Lower leg skin (tissue), 4 donors: ENCODE results near the gene BEST4. TPM values are rescaled to one million over a fixed set of nuclear protein-coding genes. Genes with fewer than 3 reads are reported as not detected.
"Not testable (repeated sequence)": the region's sequence is repeated elsewhere in the genome, so short reads cannot be mapped to it uniquely, and the experiment has no call there.

Experiments
- DNase-seq, 2 donors: peaks; one replicate each; pipeline ENCODE4 v3.0.0-alpha.2; 2019; ENCODE audit warnings: low spot score in 2 of 2
- H3K4me3 ChIP-seq: fragments of 200-600 bp; sonication (generic); 2 replicates; pipeline ENCODE4 v1.5.1; 2017; ENCODE audit warnings: mild to moderate bottlenecking, low read depth; ENCODE audit not compliant: poor library complexity, severe bottlenecking
- POLR2A ChIP-seq, 2 donors: fragments of 450-650 bp; IDR thresholded peaks; one replicate each; pipeline ENCODE4 v1.6.1; 2016 to 2017; ENCODE audit warnings: antibody characterized with exemption in 2 of 2, mild to moderate bottlenecking in 1 of 2, moderate library complexity in 1 of 2
- WGBS, 2 donors: methylation state at CpG; one replicate each; pipeline ENCODE4 v1.1.5; 2018; 5-methylcytosine and 5-hydroxymethylcytosine counted together
- intact Hi-C: fragments of 100-400 bp; cut with DNase I; formaldehyde crosslinking; loops from one replicate; pipeline ENCODE4 v1.15.0; 2023; ENCODE audit warnings: low total_unique reads
- total RNA-seq, 4 donors: library from RNA; depleted of rRNA; stranded (reverse); fragments of >200 nt; gene quantifications; one replicate each; pipeline ENCODE4 v1.1.0, GENCODE V29; 2016
- TF ChIP-seq, protein P1 (sequence below), 3 donors: fragments of 450-650 bp; IDR thresholded peaks; one replicate each; pipeline ENCODE4 v1.5.1; 2016; ENCODE audit warnings: antibody characterized with exemption in 3 of 3, mild to moderate bottlenecking in 3 of 3, moderate library complexity in 2 of 3

BEST4 gene
- total RNA-seq, 4 donors from 2014 or later: 0.23 TPM; not detected in 3

GRCh38 chr1:44743211-44743610, 44.8 kb downstream of the BEST4 start:
- no peak for DNase-seq
- intact Hi-C loops: no loop called here
- TF ChIP-seq, protein P1, sequence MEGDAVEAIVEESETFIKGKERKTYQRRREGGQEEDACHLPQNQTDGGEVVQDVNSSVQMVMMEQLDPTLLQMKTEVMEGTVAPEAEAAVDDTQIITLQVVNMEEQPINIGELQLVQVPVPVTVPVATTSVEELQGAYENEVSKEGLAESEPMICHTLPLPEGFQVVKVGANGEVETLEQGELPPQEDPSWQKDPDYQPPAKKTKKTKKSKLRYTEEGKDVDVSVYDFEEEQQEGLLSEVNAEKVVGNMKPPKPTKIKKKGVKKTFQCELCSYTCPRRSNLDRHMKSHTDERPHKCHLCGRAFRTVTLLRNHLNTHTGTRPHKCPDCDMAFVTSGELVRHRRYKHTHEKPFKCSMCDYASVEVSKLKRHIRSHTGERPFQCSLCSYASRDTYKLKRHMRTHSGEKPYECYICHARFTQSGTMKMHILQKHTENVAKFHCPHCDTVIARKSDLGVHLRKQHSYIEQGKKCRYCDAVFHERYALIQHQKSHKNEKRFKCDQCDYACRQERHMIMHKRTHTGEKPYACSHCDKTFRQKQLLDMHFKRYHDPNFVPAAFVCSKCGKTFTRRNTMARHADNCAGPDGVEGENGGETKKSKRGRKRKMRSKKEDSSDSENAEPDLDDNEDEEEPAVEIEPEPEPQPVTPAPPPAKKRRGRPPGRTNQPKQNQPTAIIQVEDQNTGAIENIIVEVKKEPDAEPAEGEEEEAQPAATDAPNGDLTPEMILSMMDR (IDR thresholded peaks at IDR 0.05): no peak
- TF ChIP-seq POLR2A (IDR thresholded peaks at IDR 0.05): no peak
- WGBS, 2 donors: 88 to 89% methylated on average over 1 of the region's 1 CpG
- no peak overlapping the region for H3K4me3 ChIP-seq

DNA sequence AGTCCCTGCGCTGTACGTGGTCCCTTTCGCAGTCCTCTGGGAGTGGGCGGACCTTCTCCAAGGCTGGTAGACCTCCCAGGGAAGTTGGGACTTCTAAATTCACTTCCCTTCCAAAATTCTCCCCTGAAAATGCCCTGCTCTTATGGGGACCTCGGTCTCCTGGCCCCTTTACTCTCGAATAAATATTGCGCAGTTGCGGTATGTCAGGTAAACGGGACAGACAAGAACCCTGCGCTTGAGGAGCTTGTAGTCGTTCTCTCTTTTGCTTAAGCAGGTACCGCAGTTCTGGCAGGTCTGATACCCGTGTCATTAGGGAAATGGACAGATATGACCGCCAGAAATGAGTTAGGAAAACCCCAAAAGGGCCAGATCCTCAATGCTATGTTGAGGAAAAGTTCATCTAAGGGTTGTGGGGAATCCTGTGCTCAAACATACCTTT, 47.8 kb downstream of the BEST4 start:
- intact Hi-C loops: no loop called here
- DNase-seq: no peak
- WGBS, 2 donors: 3 to 6% methylated on average over 14 of the region's 14 CpGs
- TF ChIP-seq, protein P1 (IDR thresholded peaks at IDR 0.05): no peak
- no peak for TF ChIP-seq POLR2A (IDR thresholded peaks at IDR 0.05)
- H3K4me3 ChIP-seq: peak overlapping the region; percentile 29

GRCh38 chr1:44739307-44740178, 48.4 kb downstream of the BEST4 start, which contains the start of gene KIF2C:
TSS of gene KIF2C (plus strand) at chr1:44739837. CDS start at chr1:44739933, 96 bp downstream.
- DNase-seq: peak; percentile 95 to 99
- H3K4me3 ChIP-seq: peak within 1 kb of the TSS; percentile 29
- 1% methylated on average over 53 to 57 of the region's 57 CpGs for WGBS, 2 donors
- peak in 1 of 2 donors; percentile 61 for TF ChIP-seq POLR2A (IDR thresholded peaks at IDR 0.05)
- TF ChIP-seq, protein P1 (IDR thresholded peaks at IDR 0.05): no peak
- intact Hi-C loops: no loop called here

DNA sequence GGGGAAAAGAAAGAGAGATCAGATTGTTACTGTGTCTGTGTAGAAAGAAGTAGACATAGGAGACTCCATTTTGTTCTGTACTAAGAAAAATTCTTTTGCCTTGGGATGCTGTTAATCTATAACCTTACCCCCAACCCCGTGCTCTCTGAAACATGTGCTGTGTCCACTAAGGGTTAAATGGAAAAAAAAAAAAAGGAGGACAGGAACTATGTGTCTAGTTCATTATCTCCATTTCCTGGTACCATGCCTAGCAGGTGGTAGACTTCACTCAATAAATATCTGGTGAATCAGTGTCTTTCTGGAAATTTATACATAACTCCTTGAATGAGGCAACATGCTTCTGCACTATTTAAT, 49.0 kb downstream of the BEST4 start:
- WGBS, 2 donors: 73 to 100% methylated on average over 1 of the region's 1 CpG
- intact Hi-C loops, DNase-seq, H3K4me3 ChIP-seq: not testable (repeated sequence)

DNA sequence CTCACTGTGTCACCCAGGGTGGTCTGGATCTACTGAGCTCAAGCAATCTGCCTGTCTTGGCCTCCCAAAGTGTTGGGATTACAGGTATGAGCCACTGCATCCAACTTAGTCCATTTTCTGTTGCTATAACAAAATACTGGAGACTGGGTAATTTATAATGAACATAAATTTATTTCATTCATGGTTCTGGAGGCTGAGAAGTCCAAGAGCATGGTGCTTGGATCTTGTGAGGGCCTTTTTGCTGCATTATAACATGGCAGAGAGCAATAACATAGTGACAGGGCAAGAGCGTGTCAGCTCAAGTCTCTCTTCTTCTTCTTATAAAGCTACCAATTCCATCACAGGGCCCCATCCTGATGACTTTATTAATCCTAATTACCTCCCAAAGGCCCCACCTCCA, 52.0 kb downstream of the BEST4 start:
- 96 to 100% methylated on average over 1 of the region's 1 CpG for WGBS, 2 donors
- DNase-seq: no peak
- no peak overlapping the region for H3K4me3 ChIP-seq
- intact Hi-C loops: no loop called here
- TF ChIP-seq, protein P1 (IDR thresholded peaks at IDR 0.05): no peak
- TF ChIP-seq POLR2A (IDR thresholded peaks at IDR 0.05): no peak

- intact Hi-C loops: no loop called here
- WGBS, 2 donors: 74 to 89% methylated on average over 1 of the region's 1 CpG
- no peak overlapping the region for H3K4me3 ChIP-seq
- TF ChIP-seq, protein P1 (IDR thresholded peaks at IDR 0.05): no peak
- TF ChIP-seq POLR2A (IDR thresholded peaks at IDR 0.05): no peak
- no peak for DNase-seq
Measured at GRCh38 chr1:44733784-44734183, 54.2 kb downstream of the BEST4 start.

Other genes starting within 250 kb of the BEST4 start
- 10 to 100 TPM in 2 of 4 donors, 1 to 10 TPM in 2; 5.2 to 23.4 (median 9.9) TPM for gene TMEM53, start 113.7 kb downstream of the BEST4 start, total RNA-seq
- 1 to 10 TPM in 1 of 4 donors, not detected in 3; 2.7 TPM for gene ARMH1, start 113.5 kb downstream of the BEST4 start, total RNA-seq
- gene RNU5D-1, start 57.0 kb downstream of the BEST4 start, total RNA-seq: not detected
- 1 to 10 TPM in 3 of 4 donors, under 1 TPM in 1; 0.76 to 4.5 (median 3.7) TPM for gene KIF2C, start 48.3 kb downstream of the BEST4 start, total RNA-seq
- gene RPS8, start 12.6 kb downstream of the BEST4 start, total RNA-seq: 1,000 to 10,000 TPM; 2,628 to 4,866 (median 3,019) TPM
- 10 to 100 TPM; 39.7 to 80.9 (median 44.9) TPM for gene PLK3, start 12.2 kb upstream of the BEST4 start, total RNA-seq
- gene DYNLT4, start 19.2 kb upstream of the BEST4 start, total RNA-seq: 1 to 10 TPM in 1 of 4 donors, not detected in 3; 2.4 TPM
- 1 to 10 TPM; 1.0 to 4.0 (median 2.4) TPM for gene BTBD19, start 20.4 kb upstream of the BEST4 start, total RNA-seq
- 1 to 10 TPM in 2 of 4 donors, under 1 TPM in 2; 0.54 to 2.7 (median 1.2) TPM for gene PTCH2, start 55.1 kb upstream of the BEST4 start, total RNA-seq
- gene EIF2B3, start 198.4 kb upstream of the BEST4 start, total RNA-seq: 10 to 100 TPM; 12.8 to 19.4 (median 16.1) TPM
- gene HECTD3, start 223.2 kb upstream of the BEST4 start, total RNA-seq: 10 to 100 TPM; 40.3 to 97.5 (median 48.1) TPM
- 10 to 100 TPM; 26.6 to 59.0 (median 45.8) TPM for gene UROD, start 224.1 kb upstream of the BEST4 start, total RNA-seq